Measurements from ENCODE around the gene CEP72.
"Not testable (repeated sequence)": the region's sequence is repeated elsewhere in the genome, so short reads cannot be mapped to it uniquely, and the experiment has no call there.

GRCh38 chr5:696191-696590 lies 84.1 kb downstream of the CEP72 start:
- TF ChIP-seq CTCF (IDR thresholded peaks at IDR 0.05); EZH2 (IDR thresholded peaks at IDR 0.05; ENCODE audit: borderline replicate concordance, insufficient read depth, low read depth, low read length, poor library complexity, severe bottlenecking): not testable (repeated sequence)

Data from B cell (primary cell).